WTC11 (cell line): ENCODE results near the gene LAMB4. TPM values are rescaled to one million over a fixed set of nuclear protein-coding genes. Genes with fewer than 3 reads are reported as not detected.

Experiments used
- ATAC-seq: fragments of 200-7000 bp; cut with Tn5 transposase; 2 replicates; pipeline ENCODE4 v1.10.0; 2021; ENCODE audit warnings: mild to moderate bottlenecking, moderate library complexity
- CTCF ChIA-PET: fragments of 300-600 bp; sonication (Branson Sonifier 250); formaldehyde crosslinking; loops from one replicate; lab custom pipeline; 2021; ENCODE audit warnings: antibody characterized with exemption; lab: Charles Lee
- POLR2A ChIA-PET: fragments of 350-600 bp; sonication (Branson Sonifier 250); formaldehyde crosslinking; loops from one replicate; lab custom pipeline; 2021; ENCODE audit warnings: antibody characterized with exemption; lab: Charles Lee
- DNase-seq: peaks from one replicate; pipeline ENCODE4 v3.0.0; 2021; ENCODE audit warnings: low spot score
- H3K27ac Mint-ChIP-seq: 2 replicates; pipeline ENCODE4 v1.8.0; 2021; ENCODE audit warnings: mixed read lengths
- H3K27me3 Mint-ChIP-seq: 2 replicates; pipeline ENCODE4 v1.8.0; 2021; ENCODE audit warnings: low read depth, mild to moderate bottlenecking, moderate library complexity, mixed read lengths
- H3K36me3 Mint-ChIP-seq: 2 replicates; pipeline ENCODE4 v1.8.0; 2021; ENCODE audit warnings: mixed read lengths
- H3K4me1 Mint-ChIP-seq: 2 replicates; pipeline ENCODE4 v1.8.0; 2022; ENCODE audit warnings: mixed read lengths
- H3K4me3 Mint-ChIP-seq: 2 replicates; pipeline ENCODE4 v1.8.0; 2021; ENCODE audit warnings: mild to moderate bottlenecking, moderate library complexity, mixed read lengths
- H3K9me3 Mint-ChIP-seq: 2 replicates; pipeline ENCODE4 v1.8.0; 2021; ENCODE audit warnings: mixed read lengths
- ATF1 ChIP-seq: sonication (generic); formaldehyde crosslinking; IDR thresholded peaks from 2 replicates; pipeline ENCODE4 v1.8.1; 2023; ENCODE audit warnings: mild to moderate bottlenecking, moderate library complexity, missing genetic modification reagents
- CBFB ChIP-seq: sonication (generic); formaldehyde crosslinking; IDR thresholded peaks from 2 replicates; pipeline ENCODE4 v1.8.1; 2022; ENCODE audit warnings: mild to moderate bottlenecking, low read depth, missing genetic modification reagents
- CREM ChIP-seq: sonication (generic); formaldehyde crosslinking; IDR thresholded peaks from 2 replicates; pipeline ENCODE4 v1.8.1; 2022; ENCODE audit warnings: mild to moderate bottlenecking, missing genetic modification reagents, moderate library complexity
- FOXJ3 ChIP-seq: sonication (generic); formaldehyde crosslinking; IDR thresholded peaks from 2 replicates; pipeline ENCODE4 v1.9.0; 2021; ENCODE audit warnings: missing genetic modification reagents, mild to moderate bottlenecking, borderline replicate concordance
- GRHL2 ChIP-seq: fragments of 250-450 bp; sonication (Bioruptor Pico); IDR thresholded peaks from 2 replicates; pipeline ENCODE4 v1.8.0; 2022; ENCODE audit warnings: mild to moderate bottlenecking, moderate library complexity; ENCODE audit not compliant: insufficient replicate concordance, severe bottlenecking
- MXD4 ChIP-seq: fragments of 250-450 bp; sonication (Bioruptor Pico); IDR thresholded peaks from 2 replicates; pipeline ENCODE4 v1.8.0; 2021; ENCODE audit warnings: mild to moderate bottlenecking, moderate library complexity, borderline replicate concordance
- NFATC4 ChIP-seq: fragments of 250-450 bp; sonication (Bioruptor Pico); IDR thresholded peaks from 2 replicates; pipeline ENCODE4 v1.9.0; 2021; ENCODE audit warnings: mild to moderate bottlenecking
- PRRX2 ChIP-seq: fragments of 250-450 bp; sonication (Bioruptor Pico); IDR thresholded peaks from 2 replicates; pipeline ENCODE4 v1.8.0; 2021; ENCODE audit warnings: mild to moderate bottlenecking
- SMAD4 ChIP-seq: sonication (generic); formaldehyde crosslinking; IDR thresholded peaks from 2 replicates; pipeline ENCODE4 v1.8.0; 2022; ENCODE audit warnings: mild to moderate bottlenecking, missing genetic modification reagents
- SP1 ChIP-seq: sonication (generic); formaldehyde crosslinking; conservative IDR thresholded peaks from 2 replicates; pipeline ENCODE4 v1.8.1; 2022; ENCODE audit warnings: missing genetic modification reagents
- TP53 ChIP-seq: sonication (generic); formaldehyde crosslinking; IDR thresholded peaks from 2 replicates; pipeline ENCODE4 v1.8.1; 2023; ENCODE audit warnings: mild to moderate bottlenecking, missing genetic modification reagents
- ZBTB21 ChIP-seq: sonication (generic); formaldehyde crosslinking; IDR thresholded peaks from 2 replicates; pipeline ENCODE4 v1.8.1; 2023; ENCODE audit warnings: mild to moderate bottlenecking, missing genetic modification reagents, borderline replicate concordance
- ZNF138 ChIP-seq: sonication (generic); formaldehyde crosslinking; conservative IDR thresholded peaks from 2 replicates; pipeline ENCODE4 v1.8.1; 2022; ENCODE audit warnings: mild to moderate bottlenecking, moderate library complexity, missing genetic modification reagents
- ZNF219 ChIP-seq: sonication (generic); formaldehyde crosslinking; IDR thresholded peaks from 2 replicates; pipeline ENCODE4 v1.8.0; 2023; ENCODE audit warnings: missing genetic modification reagents, mild to moderate bottlenecking, borderline replicate concordance
- total RNA-seq: library from RNA; stranded (reverse); gene quantifications from 3 replicates; pipeline ENCODE4 v1.2.3, GENCODE V29; 2021
- TF ChIP-seq, protein P1 (sequence below): sonication (generic); formaldehyde crosslinking; IDR thresholded peaks from 2 replicates; pipeline ENCODE4 v1.8.0; 2022; ENCODE audit warnings: mild to moderate bottlenecking, missing genetic modification reagents
- TF ChIP-seq, protein P2 (sequence below): sonication (generic); formaldehyde crosslinking; IDR thresholded peaks from 2 replicates; pipeline ENCODE4 v1.8.0; 2023; ENCODE audit warnings: mild to moderate bottlenecking, missing genetic modification reagents
- TF ChIP-seq, protein P3 (sequence below): sonication (generic); formaldehyde crosslinking; conservative IDR thresholded peaks from 2 replicates; pipeline ENCODE4 v1.8.1; 2023; ENCODE audit warnings: mild to moderate bottlenecking, low read depth, missing genetic modification reagents, moderate library complexity
- TF ChIP-seq, protein P4 (sequence below): sonication (generic); formaldehyde crosslinking; IDR thresholded peaks from 2 replicates; pipeline ENCODE4 v1.8.1; 2023; ENCODE audit warnings: mild to moderate bottlenecking, missing genetic modification reagents
- TF ChIP-seq, protein P5 (sequence below): sonication (generic); formaldehyde crosslinking; IDR thresholded peaks from 2 replicates; pipeline ENCODE4 v1.8.1; 2022; ENCODE audit warnings: mild to moderate bottlenecking, moderate library complexity, missing genetic modification reagents
- TF ChIP-seq, protein P6 (sequence below): sonication (generic); formaldehyde crosslinking; IDR thresholded peaks from 2 replicates; pipeline ENCODE4 v1.8.1; 2022; ENCODE audit warnings: mild to moderate bottlenecking, missing genetic modification reagents, moderate library complexity, borderline replicate concordance
- TF ChIP-seq, protein P7 (sequence below): fragments of 250-450 bp; sonication (Bioruptor Pico); IDR thresholded peaks from 2 replicates; pipeline ENCODE4 v1.8.0; 2021; ENCODE audit warnings: mild to moderate bottlenecking
- TF ChIP-seq, protein P8 (sequence below): fragments of 250-450 bp; sonication (Bioruptor Pico); IDR thresholded peaks from 2 replicates; pipeline ENCODE4 v1.9.0; 2021; ENCODE audit warnings: mild to moderate bottlenecking

LAMB4 gene
- total RNA-seq, 1 experiment from 2014 or later, result not detected

DNA sequence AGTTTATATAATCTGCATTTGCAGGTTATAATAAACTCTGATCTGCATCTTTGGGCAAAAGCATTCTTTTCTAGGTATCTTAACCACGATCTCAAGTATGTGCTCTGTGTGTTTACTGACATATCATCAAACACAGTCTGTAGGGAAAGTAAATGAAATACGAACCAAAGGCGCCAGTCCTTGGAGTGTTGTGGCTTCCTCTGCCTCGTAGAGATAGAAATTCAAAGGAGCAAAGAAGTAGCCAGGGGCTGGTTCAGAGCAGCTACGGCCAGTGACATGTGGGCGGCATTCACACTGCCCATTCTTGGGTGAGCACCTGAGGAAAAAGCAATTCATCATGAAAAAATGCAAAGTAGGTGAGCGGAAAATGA lies 38.7 kb downstream of the LAMB4 start:
- no peaks in the 10 kb centered on the region for H3K27me3 Mint-ChIP-seq
- no peaks in the 10 kb centered on the region for H3K9me3 Mint-ChIP-seq
- no peak overlapping the region for H3K4me3 Mint-ChIP-seq
- TF ChIP-seq, protein P1, sequence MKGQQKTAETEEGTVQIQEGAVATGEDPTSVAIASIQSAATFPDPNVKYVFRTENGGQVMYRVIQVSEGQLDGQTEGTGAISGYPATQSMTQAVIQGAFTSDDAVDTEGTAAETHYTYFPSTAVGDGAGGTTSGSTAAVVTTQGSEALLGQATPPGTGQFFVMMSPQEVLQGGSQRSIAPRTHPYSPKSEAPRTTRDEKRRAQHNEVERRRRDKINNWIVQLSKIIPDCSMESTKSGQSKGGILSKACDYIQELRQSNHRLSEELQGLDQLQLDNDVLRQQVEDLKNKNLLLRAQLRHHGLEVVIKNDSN, result no peak
- TF ChIP-seq CREM (CRISPR knock-in tag) (no peak), TP53 (no peak), FOXJ3 (CRISPR knock-in tag) (no peak), MXD4 (CRISPR knock-in tag) (no peak)
- TF ChIP-seq, protein P2, sequence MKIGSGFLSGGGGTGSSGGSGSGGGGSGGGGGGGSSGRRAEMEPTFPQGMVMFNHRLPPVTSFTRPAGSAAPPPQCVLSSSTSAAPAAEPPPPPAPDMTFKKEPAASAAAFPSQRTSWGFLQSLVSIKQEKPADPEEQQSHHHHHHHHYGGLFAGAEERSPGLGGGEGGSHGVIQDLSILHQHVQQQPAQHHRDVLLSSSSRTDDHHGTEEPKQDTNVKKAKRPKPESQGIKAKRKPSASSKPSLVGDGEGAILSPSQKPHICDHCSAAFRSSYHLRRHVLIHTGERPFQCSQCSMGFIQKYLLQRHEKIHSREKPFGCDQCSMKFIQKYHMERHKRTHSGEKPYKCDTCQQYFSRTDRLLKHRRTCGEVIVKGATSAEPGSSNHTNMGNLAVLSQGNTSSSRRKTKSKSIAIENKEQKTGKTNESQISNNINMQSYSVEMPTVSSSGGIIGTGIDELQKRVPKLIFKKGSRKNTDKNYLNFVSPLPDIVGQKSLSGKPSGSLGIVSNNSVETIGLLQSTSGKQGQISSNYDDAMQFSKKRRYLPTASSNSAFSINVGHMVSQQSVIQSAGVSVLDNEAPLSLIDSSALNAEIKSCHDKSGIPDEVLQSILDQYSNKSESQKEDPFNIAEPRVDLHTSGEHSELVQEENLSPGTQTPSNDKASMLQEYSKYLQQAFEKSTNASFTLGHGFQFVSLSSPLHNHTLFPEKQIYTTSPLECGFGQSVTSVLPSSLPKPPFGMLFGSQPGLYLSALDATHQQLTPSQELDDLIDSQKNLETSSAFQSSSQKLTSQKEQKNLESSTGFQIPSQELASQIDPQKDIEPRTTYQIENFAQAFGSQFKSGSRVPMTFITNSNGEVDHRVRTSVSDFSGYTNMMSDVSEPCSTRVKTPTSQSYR (CRISPR knock-in tag), result no peak
- TF ChIP-seq, protein P3, sequence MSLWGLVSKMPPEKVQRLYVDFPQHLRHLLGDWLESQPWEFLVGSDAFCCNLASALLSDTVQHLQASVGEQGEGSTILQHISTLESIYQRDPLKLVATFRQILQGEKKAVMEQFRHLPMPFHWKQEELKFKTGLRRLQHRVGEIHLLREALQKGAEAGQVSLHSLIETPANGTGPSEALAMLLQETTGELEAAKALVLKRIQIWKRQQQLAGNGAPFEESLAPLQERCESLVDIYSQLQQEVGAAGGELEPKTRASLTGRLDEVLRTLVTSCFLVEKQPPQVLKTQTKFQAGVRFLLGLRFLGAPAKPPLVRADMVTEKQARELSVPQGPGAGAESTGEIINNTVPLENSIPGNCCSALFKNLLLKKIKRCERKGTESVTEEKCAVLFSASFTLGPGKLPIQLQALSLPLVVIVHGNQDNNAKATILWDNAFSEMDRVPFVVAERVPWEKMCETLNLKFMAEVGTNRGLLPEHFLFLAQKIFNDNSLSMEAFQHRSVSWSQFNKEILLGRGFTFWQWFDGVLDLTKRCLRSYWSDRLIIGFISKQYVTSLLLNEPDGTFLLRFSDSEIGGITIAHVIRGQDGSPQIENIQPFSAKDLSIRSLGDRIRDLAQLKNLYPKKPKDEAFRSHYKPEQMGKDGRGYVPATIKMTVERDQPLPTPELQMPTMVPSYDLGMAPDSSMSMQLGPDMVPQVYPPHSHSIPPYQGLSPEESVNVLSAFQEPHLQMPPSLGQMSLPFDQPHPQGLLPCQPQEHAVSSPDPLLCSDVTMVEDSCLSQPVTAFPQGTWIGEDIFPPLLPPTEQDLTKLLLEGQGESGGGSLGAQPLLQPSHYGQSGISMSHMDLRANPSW, result no peak
- TF ChIP-seq, protein P4, sequence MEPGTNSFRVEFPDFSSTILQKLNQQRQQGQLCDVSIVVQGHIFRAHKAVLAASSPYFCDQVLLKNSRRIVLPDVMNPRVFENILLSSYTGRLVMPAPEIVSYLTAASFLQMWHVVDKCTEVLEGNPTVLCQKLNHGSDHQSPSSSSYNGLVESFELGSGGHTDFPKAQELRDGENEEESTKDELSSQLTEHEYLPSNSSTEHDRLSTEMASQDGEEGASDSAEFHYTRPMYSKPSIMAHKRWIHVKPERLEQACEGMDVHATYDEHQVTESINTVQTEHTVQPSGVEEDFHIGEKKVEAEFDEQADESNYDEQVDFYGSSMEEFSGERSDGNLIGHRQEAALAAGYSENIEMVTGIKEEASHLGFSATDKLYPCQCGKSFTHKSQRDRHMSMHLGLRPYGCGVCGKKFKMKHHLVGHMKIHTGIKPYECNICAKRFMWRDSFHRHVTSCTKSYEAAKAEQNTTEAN (CRISPR knock-in tag), result no peak
- TF ChIP-seq, protein P5, sequence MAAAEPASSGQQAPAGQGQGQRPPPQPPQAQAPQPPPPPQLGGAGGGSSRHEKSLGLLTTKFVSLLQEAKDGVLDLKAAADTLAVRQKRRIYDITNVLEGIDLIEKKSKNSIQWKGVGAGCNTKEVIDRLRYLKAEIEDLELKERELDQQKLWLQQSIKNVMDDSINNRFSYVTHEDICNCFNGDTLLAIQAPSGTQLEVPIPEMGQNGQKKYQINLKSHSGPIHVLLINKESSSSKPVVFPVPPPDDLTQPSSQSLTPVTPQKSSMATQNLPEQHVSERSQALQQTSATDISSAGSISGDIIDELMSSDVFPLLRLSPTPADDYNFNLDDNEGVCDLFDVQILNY, result no peak
- no peaks in the 10 kb centered on the region for H3K4me1 Mint-ChIP-seq
- ChIA-PET POLR2A (no interaction called here), CTCF (interaction anchor here (0.6 kb wide), 1 partner anchor 54 kb away, joined by 6 read pairs; no protein-coding TSS in a partner anchor)
- no peak for ATAC-seq
- H3K27ac Mint-ChIP-seq, result no peak overlapping the region
- H3K36me3 Mint-ChIP-seq, result no peaks in the 10 kb centered on the region
- DNase-seq, result no peak

DNA sequence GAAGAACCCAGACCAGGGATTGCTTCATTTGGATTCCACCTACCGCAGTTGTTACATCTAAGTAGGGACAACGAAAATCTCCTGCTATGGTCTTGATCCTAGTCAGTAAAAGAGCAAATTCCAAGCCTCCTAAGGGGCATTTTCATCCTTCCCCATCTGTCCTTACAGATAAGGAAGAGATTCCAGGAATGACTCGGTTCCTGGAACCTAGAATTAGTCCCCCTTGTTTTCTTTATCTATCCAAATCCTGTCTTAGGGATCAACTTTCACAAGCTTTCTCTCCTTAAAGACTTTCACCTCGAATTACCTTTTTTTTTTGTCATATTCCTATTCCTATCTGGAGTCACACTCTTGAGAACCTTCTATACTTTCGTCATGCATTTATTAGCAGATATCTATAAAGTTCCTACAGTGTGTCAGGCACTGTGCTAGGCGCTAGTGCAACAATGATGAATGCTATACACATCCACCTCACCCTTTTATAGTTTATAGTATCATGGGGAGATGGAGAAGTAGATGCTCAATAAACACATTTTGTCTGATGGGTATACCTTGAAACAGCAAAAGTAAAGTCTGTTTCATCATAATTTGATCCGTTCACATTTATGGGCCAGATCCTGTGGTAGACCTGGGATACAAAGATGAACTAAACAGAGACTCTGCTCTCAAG lies 39.2 kb downstream of the LAMB4 start:
- ATAC-seq (no peak), DNase-seq (no peak)
- no peak overlapping the region for H3K27ac Mint-ChIP-seq
- CTCF ChIA-PET, result no interaction called here
- H3K27me3 Mint-ChIP-seq, result no peaks in the 10 kb centered on the region
- H3K36me3 Mint-ChIP-seq, result no peaks in the 10 kb centered on the region
- POLR2A ChIA-PET, result no interaction called here
- no peak overlapping the region for H3K4me3 Mint-ChIP-seq
- H3K4me1 Mint-ChIP-seq, result no peaks in the 10 kb centered on the region
- no peaks in the 10 kb centered on the region for H3K9me3 Mint-ChIP-seq
- TF ChIP-seq ATF1 (CRISPR knock-in tag) (no peak), SP1 (CRISPR knock-in tag) (no peak), GRHL2 (no peak), ZNF138 (CRISPR knock-in tag) (no peak), ZBTB21 (CRISPR knock-in tag) (no peak), CBFB (CRISPR knock-in tag) (no peak), SMAD4 (CRISPR knock-in tag) (no peak), NFATC4 (CRISPR knock-in tag) (no peak), PRRX2 (CRISPR knock-in tag) (no peak), ZNF219 (CRISPR knock-in tag) (no peak)
- TF ChIP-seq, protein P6, sequence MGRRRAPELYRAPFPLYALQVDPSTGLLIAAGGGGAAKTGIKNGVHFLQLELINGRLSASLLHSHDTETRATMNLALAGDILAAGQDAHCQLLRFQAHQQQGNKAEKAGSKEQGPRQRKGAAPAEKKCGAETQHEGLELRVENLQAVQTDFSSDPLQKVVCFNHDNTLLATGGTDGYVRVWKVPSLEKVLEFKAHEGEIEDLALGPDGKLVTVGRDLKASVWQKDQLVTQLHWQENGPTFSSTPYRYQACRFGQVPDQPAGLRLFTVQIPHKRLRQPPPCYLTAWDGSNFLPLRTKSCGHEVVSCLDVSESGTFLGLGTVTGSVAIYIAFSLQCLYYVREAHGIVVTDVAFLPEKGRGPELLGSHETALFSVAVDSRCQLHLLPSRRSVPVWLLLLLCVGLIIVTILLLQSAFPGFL (CRISPR knock-in tag), result no peak
- TF ChIP-seq, protein P7, sequence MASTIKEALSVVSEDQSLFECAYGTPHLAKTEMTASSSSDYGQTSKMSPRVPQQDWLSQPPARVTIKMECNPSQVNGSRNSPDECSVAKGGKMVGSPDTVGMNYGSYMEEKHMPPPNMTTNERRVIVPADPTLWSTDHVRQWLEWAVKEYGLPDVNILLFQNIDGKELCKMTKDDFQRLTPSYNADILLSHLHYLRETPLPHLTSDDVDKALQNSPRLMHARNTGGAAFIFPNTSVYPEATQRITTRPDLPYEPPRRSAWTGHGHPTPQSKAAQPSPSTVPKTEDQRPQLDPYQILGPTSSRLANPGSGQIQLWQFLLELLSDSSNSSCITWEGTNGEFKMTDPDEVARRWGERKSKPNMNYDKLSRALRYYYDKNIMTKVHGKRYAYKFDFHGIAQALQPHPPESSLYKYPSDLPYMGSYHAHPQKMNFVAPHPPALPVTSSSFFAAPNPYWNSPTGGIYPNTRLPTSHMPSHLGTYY (CRISPR knock-in tag), result no peak
- TF ChIP-seq, protein P8, sequence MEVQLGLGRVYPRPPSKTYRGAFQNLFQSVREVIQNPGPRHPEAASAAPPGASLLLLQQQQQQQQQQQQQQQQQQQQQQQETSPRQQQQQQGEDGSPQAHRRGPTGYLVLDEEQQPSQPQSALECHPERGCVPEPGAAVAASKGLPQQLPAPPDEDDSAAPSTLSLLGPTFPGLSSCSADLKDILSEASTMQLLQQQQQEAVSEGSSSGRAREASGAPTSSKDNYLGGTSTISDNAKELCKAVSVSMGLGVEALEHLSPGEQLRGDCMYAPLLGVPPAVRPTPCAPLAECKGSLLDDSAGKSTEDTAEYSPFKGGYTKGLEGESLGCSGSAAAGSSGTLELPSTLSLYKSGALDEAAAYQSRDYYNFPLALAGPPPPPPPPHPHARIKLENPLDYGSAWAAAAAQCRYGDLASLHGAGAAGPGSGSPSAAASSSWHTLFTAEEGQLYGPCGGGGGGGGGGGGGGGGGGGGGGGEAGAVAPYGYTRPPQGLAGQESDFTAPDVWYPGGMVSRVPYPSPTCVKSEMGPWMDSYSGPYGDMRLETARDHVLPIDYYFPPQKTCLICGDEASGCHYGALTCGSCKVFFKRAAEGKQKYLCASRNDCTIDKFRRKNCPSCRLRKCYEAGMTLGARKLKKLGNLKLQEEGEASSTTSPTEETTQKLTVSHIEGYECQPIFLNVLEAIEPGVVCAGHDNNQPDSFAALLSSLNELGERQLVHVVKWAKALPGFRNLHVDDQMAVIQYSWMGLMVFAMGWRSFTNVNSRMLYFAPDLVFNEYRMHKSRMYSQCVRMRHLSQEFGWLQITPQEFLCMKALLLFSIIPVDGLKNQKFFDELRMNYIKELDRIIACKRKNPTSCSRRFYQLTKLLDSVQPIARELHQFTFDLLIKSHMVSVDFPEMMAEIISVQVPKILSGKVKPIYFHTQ (CRISPR knock-in tag), result no peak
